GM12872 (cell line): ENCODE results near the gene TRAT1.

Source experiments
- TF ChIP-seq, protein P1 (sequence below): IDR thresholded peaks from 3 replicates; pipeline ENCODE4 v1.5.1; 2011; ENCODE audit warnings: low read depth, mild to moderate bottlenecking, low read length, moderate library complexity; ENCODE audit not compliant: insufficient read depth

Gene TRAT1

DNA sequence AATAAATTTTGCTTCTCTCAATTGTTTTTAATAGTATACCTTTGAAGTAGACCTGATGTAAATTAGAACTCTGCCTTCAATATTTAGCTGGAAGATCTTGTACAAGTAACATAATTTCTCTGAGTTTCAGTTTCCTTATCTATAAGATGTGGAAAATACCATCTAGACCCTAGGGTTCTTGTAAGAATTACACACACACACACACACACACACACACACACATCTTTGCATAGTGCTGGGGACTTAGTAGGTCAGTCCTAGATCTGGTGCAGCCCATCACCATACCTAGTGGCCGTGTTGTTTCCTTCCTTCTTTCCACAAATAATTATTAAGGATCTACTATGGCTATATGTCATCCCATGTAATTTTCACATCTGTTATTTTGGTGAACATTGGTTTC lies 11.0 kb downstream of the TRAT1 start:
- TF ChIP-seq, protein P1, sequence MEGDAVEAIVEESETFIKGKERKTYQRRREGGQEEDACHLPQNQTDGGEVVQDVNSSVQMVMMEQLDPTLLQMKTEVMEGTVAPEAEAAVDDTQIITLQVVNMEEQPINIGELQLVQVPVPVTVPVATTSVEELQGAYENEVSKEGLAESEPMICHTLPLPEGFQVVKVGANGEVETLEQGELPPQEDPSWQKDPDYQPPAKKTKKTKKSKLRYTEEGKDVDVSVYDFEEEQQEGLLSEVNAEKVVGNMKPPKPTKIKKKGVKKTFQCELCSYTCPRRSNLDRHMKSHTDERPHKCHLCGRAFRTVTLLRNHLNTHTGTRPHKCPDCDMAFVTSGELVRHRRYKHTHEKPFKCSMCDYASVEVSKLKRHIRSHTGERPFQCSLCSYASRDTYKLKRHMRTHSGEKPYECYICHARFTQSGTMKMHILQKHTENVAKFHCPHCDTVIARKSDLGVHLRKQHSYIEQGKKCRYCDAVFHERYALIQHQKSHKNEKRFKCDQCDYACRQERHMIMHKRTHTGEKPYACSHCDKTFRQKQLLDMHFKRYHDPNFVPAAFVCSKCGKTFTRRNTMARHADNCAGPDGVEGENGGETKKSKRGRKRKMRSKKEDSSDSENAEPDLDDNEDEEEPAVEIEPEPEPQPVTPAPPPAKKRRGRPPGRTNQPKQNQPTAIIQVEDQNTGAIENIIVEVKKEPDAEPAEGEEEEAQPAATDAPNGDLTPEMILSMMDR = no peak

DNA sequence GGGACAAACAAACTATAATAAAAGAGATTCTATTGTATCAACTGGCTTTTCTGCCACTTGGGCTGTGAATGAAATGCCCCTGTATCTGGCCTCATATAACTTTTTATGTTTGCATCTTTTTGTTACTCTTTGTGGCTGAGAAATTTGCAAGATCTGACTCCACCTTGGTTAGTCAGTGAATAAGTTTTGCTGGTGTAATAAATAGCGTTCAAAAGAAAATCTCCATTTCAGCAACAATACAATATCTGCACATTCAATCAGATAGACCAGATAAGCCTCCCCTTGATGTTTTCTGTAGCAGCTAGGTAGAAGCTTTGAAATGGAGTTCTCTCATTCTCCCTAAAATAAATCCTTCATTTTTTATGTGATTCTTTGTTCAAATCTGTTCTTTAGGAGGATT lies 12.0 kb downstream of the TRAT1 start:
- TF ChIP-seq, protein P1 = no peak

DNA sequence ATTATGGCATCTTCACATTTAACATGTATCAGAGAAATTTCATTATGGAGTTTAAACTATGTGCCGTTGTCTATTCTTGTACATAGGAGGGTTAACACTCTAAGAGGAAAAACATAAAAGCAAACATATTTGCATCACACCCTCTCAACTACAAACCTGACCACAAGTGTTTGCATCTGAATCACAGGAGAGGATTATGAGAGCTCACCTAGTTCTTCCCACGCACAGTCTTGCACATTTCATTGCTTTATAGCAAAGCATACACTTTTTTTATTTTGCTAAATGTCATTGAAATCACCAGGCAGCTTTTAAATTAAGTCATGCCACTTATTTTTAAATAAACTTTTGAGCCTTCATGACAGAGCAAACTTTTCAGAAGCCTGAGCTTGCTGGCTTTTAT lies 12.5 kb downstream of the TRAT1 start:
- TF ChIP-seq, protein P1 = no peak

DNA sequence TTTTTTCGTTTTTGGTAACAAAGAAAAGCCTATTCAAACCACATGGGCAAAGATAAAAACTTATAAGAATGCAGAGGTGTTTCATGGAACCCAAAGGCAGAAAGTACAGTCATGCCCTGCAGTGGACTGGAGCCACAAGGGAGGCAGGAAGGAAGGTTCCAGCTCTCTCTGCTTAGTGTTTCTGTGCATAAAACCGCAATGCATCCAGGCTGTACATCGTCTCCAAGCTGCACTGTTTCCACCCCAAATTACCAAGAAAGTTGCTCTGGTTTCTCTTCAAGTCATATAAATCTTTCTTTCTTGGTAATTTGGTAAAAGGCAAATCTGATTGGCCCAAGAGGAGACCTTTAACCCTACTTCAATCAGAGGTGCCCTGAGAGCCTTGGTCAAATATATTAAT lies 15.8 kb downstream of the TRAT1 start:
- TF ChIP-seq, protein P1 = no peak

DNA sequence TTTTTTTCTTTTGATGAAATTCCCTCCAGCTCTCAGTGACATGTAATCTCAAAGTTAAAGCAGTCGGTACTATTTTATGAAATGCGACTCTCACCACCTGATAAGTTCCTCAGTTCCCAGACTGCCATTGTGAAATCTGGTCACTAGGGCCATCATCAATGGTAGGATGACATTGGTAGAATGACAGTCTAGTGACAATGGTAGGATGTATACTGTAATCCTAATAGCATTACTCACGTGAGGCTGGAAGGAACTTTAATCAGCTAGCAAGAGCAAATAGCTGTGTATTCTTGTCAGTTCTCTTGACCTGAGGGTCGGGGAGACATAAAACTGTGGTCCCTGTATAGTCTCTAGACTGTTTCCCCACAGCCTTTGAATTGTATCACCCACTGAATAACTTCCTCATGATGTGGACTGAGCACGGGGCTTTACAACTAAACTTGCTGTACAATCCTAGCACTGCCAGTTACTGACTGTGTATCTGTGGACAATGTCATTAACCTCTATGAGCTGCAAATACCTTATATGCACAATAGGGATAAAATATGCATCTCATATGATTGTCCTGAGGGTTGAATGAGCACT lies 23.2 kb downstream of the TRAT1 start:
- TF ChIP-seq, protein P1 = no peak

DNA sequence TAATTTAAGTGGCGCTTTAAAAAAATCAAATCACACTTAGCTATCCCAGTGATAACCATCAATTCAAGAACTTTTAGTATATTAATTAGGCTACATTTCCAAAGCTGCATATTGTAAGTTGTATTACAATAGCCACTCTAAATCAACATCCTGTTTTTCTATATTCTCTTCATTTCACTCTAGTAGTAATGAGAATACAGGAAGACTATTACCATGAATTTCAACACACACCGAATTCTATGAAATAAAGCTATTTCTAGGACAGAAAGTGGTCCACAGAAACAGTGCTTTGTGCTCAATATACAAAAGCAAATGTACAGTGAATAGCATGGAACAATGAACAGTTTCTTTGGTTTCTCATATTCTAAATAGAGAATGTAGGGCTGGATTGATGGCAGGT lies 24.6 kb downstream of the TRAT1 start:
- TF ChIP-seq, protein P1 = no peak

DNA sequence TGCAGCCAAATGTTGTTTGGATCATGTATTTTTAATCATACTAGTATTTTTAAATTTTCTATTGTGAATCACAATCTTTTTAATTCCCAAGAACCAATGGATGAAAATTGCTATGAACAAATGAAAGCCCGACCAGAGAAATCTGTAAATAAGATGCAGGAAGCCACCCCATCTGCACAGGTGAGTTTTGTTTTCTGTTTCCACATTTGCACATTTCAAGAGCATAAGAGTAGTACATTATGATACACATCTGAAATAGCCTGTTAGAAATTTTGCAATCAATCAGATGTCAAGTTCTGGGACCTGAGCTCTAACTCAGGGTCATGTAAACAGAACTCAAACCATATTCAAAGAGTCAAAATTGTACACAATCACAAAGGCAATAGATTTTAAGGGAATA lies 26.5 kb downstream of the TRAT1 start:
- TF ChIP-seq, protein P1 = no peak
